CD4-positive, alpha-beta T cell treated with Interleukin-4 for 4 hours (primary cell): Measurements from ENCODE around the gene RIN3.
A peak's percentile ranks its signal among the peaks of the same experiment; 100 is the strongest.

Experiments
- DNase-seq: peaks from one replicate; pipeline ENCODE4 v3.0.0-alpha.2; 2020

The RIN3 gene

DNA sequence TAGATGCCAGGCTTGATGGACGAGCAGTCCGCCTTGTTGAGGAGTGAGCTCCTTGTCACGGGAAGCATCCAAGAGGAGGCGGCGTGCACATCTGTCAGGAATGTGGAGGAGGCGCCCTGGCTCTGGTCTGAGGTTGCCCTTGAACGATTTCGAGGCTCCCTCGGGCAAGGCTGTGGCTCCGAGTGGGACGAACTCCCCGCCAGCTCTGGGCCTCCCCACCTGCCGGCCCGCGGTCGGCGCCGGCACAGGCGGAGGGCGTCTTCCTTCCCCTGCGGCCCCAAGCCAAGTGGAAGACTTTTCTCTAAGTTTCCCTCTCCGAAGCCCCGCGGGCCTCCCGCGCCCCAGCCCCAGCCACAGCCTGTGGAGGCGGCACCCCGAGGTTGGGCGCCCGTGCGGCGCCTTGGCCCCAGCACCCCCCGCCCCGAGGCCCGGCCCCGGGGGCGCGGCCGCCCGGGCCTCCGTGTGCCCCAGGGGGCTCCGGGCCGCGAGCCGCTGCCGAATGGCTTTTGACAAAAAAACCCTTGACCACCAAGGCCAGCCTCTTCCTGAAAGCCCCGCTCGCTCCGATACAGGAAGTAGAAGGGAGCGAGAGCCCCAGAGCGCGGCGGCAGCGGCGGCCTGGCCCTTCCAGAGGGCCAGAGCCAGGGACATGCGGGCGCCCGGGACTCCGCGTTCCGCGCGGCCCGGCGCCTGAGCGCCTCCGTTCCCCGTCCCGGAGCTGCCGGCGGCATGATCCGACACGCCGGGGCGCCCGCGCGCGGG is at the start of gene RIN3:
Gene RIN3 (plus strand): TSS at position 578 of the 762 bp plus-strand sequence. CDS start 152 bp downstream, at position 730.
- peak; percentile 25 for DNase-seq

GRCh38 chr14:92464156-92464555 is 49.4 kb upstream of the RIN3 start:
- no peak for DNase-seq

DNA sequence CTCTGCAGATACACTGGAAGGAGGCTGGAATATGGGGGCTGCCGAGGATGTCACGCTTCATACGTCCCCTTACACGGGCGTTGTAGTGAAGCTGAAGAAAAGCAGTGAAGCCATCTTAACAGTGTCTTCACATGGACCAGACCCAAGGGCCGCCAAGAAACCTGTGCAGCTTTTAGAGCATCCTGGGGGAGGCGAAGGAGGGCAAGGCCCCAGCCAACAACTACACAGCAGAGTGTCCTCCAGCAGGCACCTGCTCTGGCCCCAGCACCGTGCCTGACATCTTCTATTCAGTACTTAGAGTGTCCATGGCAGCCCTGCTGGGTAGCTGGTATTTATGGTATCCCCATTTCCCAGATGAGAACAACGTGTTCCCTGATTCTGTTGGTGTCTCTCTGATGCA is 48.9 kb upstream of the RIN3 start:
- no peak for DNase-seq

- DNase-seq, result no peak
Measured at GRCh38 chr14:92465353-92466055, 48.1 kb upstream of the RIN3 start.

GRCh38 chr14:92466059-92466458 is 47.5 kb upstream of the RIN3 start:
- DNase-seq, result no peak

GRCh38 chr14:92469515-92469914 is 44.1 kb upstream of the RIN3 start:
- no peak for DNase-seq

DNA sequence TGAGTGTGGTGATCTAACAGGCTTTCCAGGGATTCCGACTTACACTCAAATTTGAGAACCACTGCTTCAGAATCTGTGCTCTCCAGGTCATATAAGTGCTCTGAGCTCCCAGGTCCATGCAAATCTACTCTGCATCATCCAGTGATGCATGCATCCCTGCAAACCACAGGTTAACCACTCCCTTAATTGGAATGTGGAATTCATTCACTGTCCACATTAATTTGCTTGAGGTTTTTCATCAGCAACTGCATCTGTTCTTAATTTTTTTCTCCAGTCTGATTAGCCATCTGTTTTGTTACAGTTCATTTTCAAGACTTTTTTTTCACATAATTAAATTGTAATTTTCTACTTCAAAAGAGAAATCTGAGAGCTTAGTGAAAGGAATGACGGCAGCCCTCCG is 43.4 kb upstream of the RIN3 start:
- no peak for DNase-seq

DNA sequence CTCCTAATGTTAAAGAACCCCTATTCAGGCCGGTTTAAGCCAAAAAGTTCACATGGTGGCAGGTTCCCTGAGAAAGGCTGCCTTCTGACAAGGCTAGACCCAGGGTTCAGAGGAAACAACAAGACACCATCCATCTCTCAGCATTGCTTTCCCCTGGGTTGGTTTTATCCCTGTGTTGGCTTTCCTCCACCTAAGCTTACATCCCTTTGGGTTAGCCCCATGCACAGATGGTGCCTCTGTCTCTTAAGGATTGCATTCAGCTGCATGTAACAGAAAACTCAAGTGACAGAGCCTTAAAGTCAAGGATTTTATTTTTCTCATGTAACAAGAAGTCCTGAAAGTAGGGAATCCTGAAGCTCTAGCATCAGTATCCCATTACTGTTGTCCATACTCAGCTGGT is 42.8 kb upstream of the RIN3 start:
- DNase-seq, result no peak

DNA sequence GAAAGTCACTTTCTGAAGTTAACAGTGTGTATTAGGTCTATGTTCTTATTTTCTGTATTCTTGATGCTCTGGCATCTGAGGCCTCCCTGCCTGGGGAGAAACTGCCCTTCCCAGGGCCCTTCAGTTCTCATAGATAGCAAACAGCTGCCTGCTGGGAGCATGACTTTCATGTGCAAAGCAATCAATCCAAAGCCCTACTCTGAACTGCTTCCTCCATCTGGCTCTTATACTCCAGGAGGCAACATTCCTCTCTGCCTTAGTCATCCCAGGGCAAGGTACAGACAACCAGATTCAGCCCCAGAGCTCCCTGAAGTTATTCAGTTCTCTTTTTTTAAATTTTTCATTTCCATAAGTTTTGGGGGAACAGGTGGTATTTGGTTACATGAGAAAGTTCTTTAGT is 41.7 kb upstream of the RIN3 start:
- DNase-seq, result no peak

DNA sequence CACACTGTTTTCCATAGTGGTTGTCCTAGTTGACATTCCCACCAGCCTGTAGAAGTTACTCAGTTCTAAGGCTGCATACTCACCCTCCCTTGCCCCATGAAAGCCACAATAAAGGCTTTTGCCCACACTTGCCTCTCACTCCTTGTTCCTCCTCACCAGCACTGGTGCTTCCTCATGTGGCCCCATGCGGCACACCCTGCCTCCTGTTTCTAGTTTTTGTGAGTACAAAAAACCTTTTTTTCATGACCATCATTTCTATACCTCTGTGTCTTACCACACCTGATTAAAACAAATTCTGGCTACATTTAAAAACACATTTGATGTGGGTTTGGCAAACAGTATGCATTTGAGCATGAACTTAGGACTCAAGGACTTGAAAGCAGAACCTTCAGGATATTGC is 40.7 kb upstream of the RIN3 start:
- DNase-seq, result no peak

DNA sequence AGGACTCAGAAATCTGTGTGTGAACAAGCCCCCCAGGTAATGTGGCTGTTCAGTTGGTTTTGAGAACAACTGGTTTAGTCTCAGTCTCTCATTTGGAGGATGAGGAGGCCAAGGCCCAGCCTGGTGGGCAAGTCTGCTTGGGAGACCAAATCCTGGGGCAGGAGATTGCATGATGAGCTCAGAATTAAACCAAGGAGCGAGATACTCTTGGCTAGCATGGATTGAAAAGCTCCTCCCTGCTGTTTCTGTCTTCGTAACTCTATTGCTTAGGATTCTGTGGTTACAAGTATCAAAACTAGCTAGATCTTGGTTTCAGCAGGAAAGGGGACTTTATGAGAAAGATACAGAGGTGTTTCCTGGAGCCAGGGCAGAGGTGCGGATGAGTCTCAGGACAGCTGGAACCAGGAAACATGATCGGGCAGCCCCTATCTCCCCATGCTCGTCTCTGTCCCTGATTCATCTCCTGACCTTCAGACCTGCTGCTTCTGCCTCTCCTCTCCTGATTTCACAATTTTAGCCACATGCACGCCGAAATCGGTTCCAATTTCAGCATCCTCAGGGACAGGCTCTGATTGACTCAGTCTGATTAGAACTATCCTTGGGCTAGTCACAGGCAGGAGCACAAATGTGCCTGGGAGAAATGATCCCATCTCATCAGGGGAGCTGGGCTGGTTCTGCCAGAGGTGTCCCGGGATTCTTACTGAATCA is 40.2 kb upstream of the RIN3 start:
- DNase-seq, result no peak

- no peak for DNase-seq
Measured at GRCh38 chr14:92473969-92474535, 39.5 kb upstream of the RIN3 start.

DNA sequence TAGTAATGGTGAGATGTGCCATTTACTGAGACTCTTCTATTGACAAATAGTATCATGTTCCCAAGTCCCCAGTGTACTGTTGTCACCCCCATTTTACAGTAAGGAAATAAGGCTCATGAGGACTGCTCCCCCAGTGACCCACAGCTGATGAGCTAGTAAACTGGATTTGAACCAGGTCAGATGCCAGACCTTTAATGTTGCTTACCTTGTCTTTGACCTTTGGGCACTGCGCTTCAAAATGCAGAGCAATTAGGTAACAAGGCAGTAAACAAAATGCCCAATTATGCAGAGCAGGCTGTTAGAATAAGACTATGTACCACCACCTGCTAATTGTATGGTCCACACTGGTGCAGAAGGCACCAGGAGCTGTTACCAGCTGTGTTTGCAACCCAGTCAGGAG is 38.5 kb upstream of the RIN3 start:
- DNase-seq, result no peak

- DNase-seq, result no peak
Measured at GRCh38 chr14:92475451-92476187, 38.0 kb upstream of the RIN3 start.

GRCh38 chr14:92480856-92481255 is 32.7 kb upstream of the RIN3 start:
- no peak for DNase-seq

- DNase-seq, result no peak
Measured at GRCh38 chr14:92481386-92481785, 32.2 kb upstream of the RIN3 start.

GRCh38 chr14:92481811-92482555 is 31.6 kb upstream of the RIN3 start:
- no peak for DNase-seq

GRCh38 chr14:92482621-92483319 is 30.8 kb upstream of the RIN3 start:
- no peak for DNase-seq

GRCh38 chr14:92484132-92484823 is 29.3 kb upstream of the RIN3 start:
- DNase-seq, result no peak

DNA sequence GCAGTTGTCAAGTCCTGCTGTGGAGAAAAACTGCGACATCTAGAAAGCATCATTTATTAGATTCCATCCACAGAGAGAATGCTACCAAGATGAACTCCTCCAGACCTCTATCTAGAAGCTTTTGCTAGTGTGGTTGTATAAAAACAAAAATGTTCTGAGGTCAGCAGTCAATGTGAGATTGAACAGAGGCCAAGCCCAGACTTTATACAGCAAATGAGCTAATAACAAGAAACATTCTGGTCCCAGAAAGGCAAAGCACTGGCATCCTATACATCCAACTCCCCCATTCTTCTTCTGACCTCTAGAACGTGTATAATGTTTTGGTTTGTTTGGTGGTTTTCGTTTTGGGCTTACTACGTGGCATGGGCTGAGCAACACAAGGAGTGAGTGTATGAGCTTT is 26.7 kb upstream of the RIN3 start:
- DNase-seq, result no peak
